ENCODE measurements around the gene CHD2.

GRCh38 chr15:93068581-93069199, 168.6 kb downstream of the CHD2 start:
- TF ChIP-seq CTCF (conservative IDR thresholded peaks at IDR 0.05 in 1 of 2, IDR thresholded peaks at IDR 0.05 in 1 of 2; ENCODE audit: extremely low read depth in 1 of 2, insufficient read depth in 1 of 2, low read depth in 1 of 2, low read length in 2 of 2) (no peak), EZH2 (IDR thresholded peaks at IDR 0.05; ENCODE audit: borderline replicate concordance, low read length) (no peak)
